GM12874 (cell line): Measurements from ENCODE around the gene HTRA1.

Source experiments
- CTCF ChIP-seq: IDR thresholded peaks from 2 replicates; pipeline ENCODE4 v1.5.1; 2011; ENCODE audit warnings: low read depth, mild to moderate bottlenecking, control low read depth, low read length, moderate library complexity; ENCODE audit not compliant: insufficient read depth

HTRA1 gene

GRCh38 chr10:122499491-122499941, 38.2 kb downstream of the HTRA1 start:
- no peak for TF ChIP-seq CTCF

- TF ChIP-seq CTCF = no peak
These were observed 38.8 kb downstream of the HTRA1 start for GRCh38 chr10:122500194-122500593.

GRCh38 chr10:122500726-122501125, 39.4 kb downstream of the HTRA1 start:
- no peak for TF ChIP-seq CTCF

GRCh38 chr10:122503012-122503411, 41.7 kb downstream of the HTRA1 start:
- no peak for TF ChIP-seq CTCF

- no peak for TF ChIP-seq CTCF
These were observed 42.7 kb downstream of the HTRA1 start for GRCh38 chr10:122503886-122504609.

GRCh38 chr10:122504610-122504950, 43.2 kb downstream of the HTRA1 start:
- no peak for TF ChIP-seq CTCF

GRCh38 chr10:122505011-122505410, 43.7 kb downstream of the HTRA1 start:
- no peak for TF ChIP-seq CTCF
